ENCODE results near the gene SLC10A7.

DNA sequence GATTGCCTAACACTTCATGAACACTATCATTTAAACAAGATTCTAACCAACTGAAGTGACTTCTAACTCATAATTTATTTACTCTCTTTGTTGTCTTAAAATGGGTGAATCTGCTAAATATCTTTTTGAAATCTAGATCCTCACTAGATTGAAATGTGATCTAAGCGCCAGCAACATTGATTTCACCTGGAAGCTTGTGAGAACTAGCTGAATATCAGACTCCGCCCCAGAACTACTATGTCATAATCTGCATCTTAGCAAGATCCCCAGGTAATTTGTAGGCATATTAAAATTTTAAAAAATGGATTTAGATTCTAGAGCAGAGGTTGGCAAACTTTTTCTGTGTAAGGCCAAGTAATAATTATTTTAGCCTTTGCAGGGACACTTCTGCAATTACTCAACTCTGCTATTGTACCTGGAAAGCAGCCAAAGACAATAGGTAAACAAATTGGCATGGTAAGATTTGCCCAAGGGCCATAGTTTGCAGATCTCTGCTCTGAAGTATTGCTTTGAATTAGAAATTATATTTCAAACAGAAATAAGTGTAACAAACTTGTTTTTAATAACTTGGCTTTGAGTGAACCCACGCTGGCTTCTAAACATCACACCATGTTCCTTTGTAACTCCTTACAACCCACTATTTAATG is 185.9 kb downstream of the SLC10A7 start:
- TF ChIP-seq POLR2A (IDR thresholded peaks at IDR 0.05; ENCODE audit: low read depth, low read length) (no peak), TAF1 (IDR thresholded peaks at IDR 0.05; ENCODE audit: borderline replicate concordance, low read depth, low read length) (no peak), POLR2AphosphoS5 (IDR thresholded peaks at IDR 0.05; ENCODE audit: low read depth, low read length) (no peak)

Measured in GM12892 (cell line).